PC-3 (cell line): Measurements from ENCODE around the gene NFE2. TPM values are rescaled to one million over a fixed set of nuclear protein-coding genes. Genes with fewer than 3 reads are reported as not detected.
"Not testable (repeated sequence)": the region's sequence is repeated elsewhere in the genome, so short reads cannot be mapped to it uniquely, and the experiment has no call there.

ENCODE experiments used
- ATAC-seq: fragments of 200-7000 bp; cut with Tn5 transposase; 2 replicates; pipeline ENCODE4 v1.9.1; 2020; ENCODE audit warnings: mild to moderate bottlenecking, moderate library complexity
- BruUV-seq: library from RNA; stranded (reverse); fragments of 400-500 nt; replicated peaks from 2 replicates; lab custom pipeline; 2021; lab: Mats Ljungman, UMichigan
- CTCF ChIA-PET: fragments of 300-600 bp; sonication (Branson Sonifier 250); formaldehyde crosslinking; loops from one replicate; lab custom pipeline; 2022; ENCODE audit warnings: antibody characterized with exemption; lab: Charles Lee
- POLR2A ChIA-PET: fragments of 300-600 bp; sonication (Branson Sonifier 250); formaldehyde crosslinking; loops from one replicate; lab custom pipeline; 2022; ENCODE audit warnings: antibody characterized with exemption; ENCODE audit not compliant: unreplicated experiment; lab: Charles Lee
- DNase-seq: peaks from one replicate; pipeline ENCODE4 v3.0.0-alpha.2; 2015
- H2AFZ ChIP-seq: fragments of 300-600 bp; sonication (generic); 2 replicates; pipeline ENCODE4 v1.6.0; 2016; ENCODE audit warnings: antibody characterized with exemption, low read length
- H3F3A ChIP-seq: fragments of 300-600 bp; sonication (generic); one replicate; pipeline ENCODE4 v1.6.0; 2017; ENCODE audit warnings: antibody characterized with exemption, low read length, control low read depth, mild to moderate bottlenecking; ENCODE audit not compliant: unreplicated experiment
- H3K27ac ChIP-seq: fragments of 300-600 bp; sonication (generic); 2 replicates; pipeline ENCODE4 v1.5.1; 2016; ENCODE audit warnings: mild to moderate bottlenecking, low read length
- H3K27me3 ChIP-seq: fragments of 300-600 bp; sonication (generic); 2 replicates; pipeline ENCODE4 v1.6.1; 2016; ENCODE audit warnings: low read length, mixed read lengths
- H3K36me3 ChIP-seq: fragments of 300-600 bp; sonication (generic); 2 replicates; pipeline ENCODE4 v1.6.1; 2016; ENCODE audit warnings: low read depth, mixed run types, low read length, mixed read lengths
- H3K4me1 ChIP-seq: fragments of 300-600 bp; sonication (generic); 2 replicates; pipeline ENCODE4 v1.5.1; 2016; ENCODE audit warnings: low read length; ENCODE audit not compliant: insufficient read depth
- H3K4me2 ChIP-seq: fragments of 300-600 bp; sonication (generic); 2 replicates; pipeline ENCODE4 v1.6.0; 2016; ENCODE audit warnings: low read length
- H3K4me3 ChIP-seq: fragments of 300-600 bp; sonication (generic); 2 replicates; pipeline ENCODE4 v1.5.1; 2016; ENCODE audit warnings: mild to moderate bottlenecking, low read length, mixed read lengths
- H3K79me2 ChIP-seq: fragments of 300-600 bp; sonication (generic); 2 replicates; pipeline ENCODE4 v1.6.1; 2017; ENCODE audit warnings: low read length, mixed read lengths
- H3K9ac ChIP-seq: fragments of 300-600 bp; sonication (generic); 2 replicates; pipeline ENCODE4 v1.6.0; 2016; ENCODE audit warnings: mild to moderate bottlenecking, low read length
- H3K9me2 ChIP-seq: fragments of 300-600 bp; sonication (generic); replicated peaks from 2 replicates; pipeline ENCODE4 v1.6.1; 2016; ENCODE audit warnings: mixed run types, low read length, mixed read lengths
- H3K9me3 ChIP-seq: fragments of 300-600 bp; sonication (generic); 2 replicates; pipeline ENCODE4 v1.6.1; 2016; ENCODE audit warnings: low read length, mixed read lengths
- H4K20me1 ChIP-seq: fragments of 300-600 bp; sonication (generic); 2 replicates; pipeline ENCODE4 v1.6.1; 2016; ENCODE audit warnings: low read length, mixed read lengths
- CTCF ChIP-seq: fragments of 300-600 bp; sonication (generic); conservative IDR thresholded peaks from 2 replicates; pipeline ENCODE4 v1.5.1; 2017; ENCODE audit warnings: antibody characterized with exemption, low read depth, mild to moderate bottlenecking, low read length
- EZH2 ChIP-seq: fragments of 300-600 bp; sonication (generic); IDR thresholded peaks from one replicate; pipeline ENCODE4 v1.6.1; 2017; ENCODE audit warnings: antibody characterized with exemption, mild to moderate bottlenecking, low read length; ENCODE audit not compliant: unreplicated experiment
- EZH2phosphoT487 ChIP-seq: fragments of 300-600 bp; sonication (generic); IDR thresholded peaks from 2 replicates; pipeline ENCODE4 v1.6.1; 2018; ENCODE audit warnings: mild to moderate bottlenecking, antibody characterized with exemption, low read length, borderline replicate concordance
- intact Hi-C: fragments of 100-400 bp; cut with micrococcal nuclease; formaldehyde crosslinking; loops from 2 replicates; pipeline ENCODE4 v1.9.0; 2023
- total RNA-seq: library from RNA; depleted of rRNA; stranded (reverse); fragments of >200 nt; gene quantifications from 2 replicates; pipeline ENCODE4 v1.2.3, GENCODE V29; 2014

The NFE2 gene
- total RNA-seq, 1 experiment from 2014 or later = 0.26 TPM

- H3K9me2 ChIP-seq = no peaks in the 10 kb centered on the region
- H3K4me3 ChIP-seq = no peak overlapping the region
- no peak overlapping the region for H3K4me2 ChIP-seq
- ChIA-PET POLR2A (interaction anchor here (0.6 to 0.7 kb wide), 2 partner anchors 52 to 83 kb away, joined by 3 to 4 read pairs; no protein-coding TSS in a partner anchor), CTCF (interaction anchor here (0.6 to 0.8 kb wide), 3 partner anchors 28 to 73 kb away, joined by 3 to 12 read pairs (median 3); partner anchors contain the start of gene COPZ1)
- no peak overlapping the region for H2AFZ ChIP-seq
- no peak for DNase-seq
- peaks cover 59% of the 10 kb centered on the region for H3K36me3 ChIP-seq
- no peaks in the 10 kb centered on the region for H3K27me3 ChIP-seq
- no peak for TF ChIP-seq CTCF
- no peak for TF ChIP-seq EZH2
- TF ChIP-seq EZH2phosphoT487 = no peak
- no peak overlapping the region for H3K27ac ChIP-seq
- H3K4me1 ChIP-seq = peaks cover 16% of the 10 kb centered on the region
- intact Hi-C loops = no loop called here
- peaks cover 40% of the 10 kb centered on the region for H3F3A ChIP-seq
- H3K9me3 ChIP-seq = no peaks in the 10 kb centered on the region
- H3K79me2 ChIP-seq = peaks cover 38% of the 10 kb centered on the region
- no peak for ATAC-seq
- H4K20me1 ChIP-seq = peaks cover 66% of the 10 kb centered on the region
- BruUV-seq = no TSS peak
- no peak overlapping the region for H3K9ac ChIP-seq
Measured at GRCh38 chr12:54286042-54287030, 14.5 kb downstream of the NFE2 start.

GRCh38 chr12:54285150-54286041 lies 15.4 kb downstream of the NFE2 start:
- intact Hi-C loops = no loop called here
- Histone ChIP-seq H3K4me1 (peaks cover 16% of the 10 kb centered on the region), H3F3A (peaks cover 40% of the 10 kb centered on the region), H3K27me3 (no peaks in the 10 kb centered on the region), H3K9me3 (no peaks in the 10 kb centered on the region), H3K36me3 (peaks cover 65% of the 10 kb centered on the region), H3K9ac (no peak overlapping the region), H3K27ac (no peak overlapping the region), H3K4me3 (peak overlapping the region; percentile 31; the same call in 1 of the 2 replicates), H4K20me1 (peaks cover 72% of the 10 kb centered on the region), H3K4me2 (peak overlapping the region; percentile 89), H3K9me2 (no peaks in the 10 kb centered on the region), H2AFZ (no peak overlapping the region), H3K79me2 (peaks cover 46% of the 10 kb centered on the region)
- POLR2A ChIA-PET = interaction anchor here (0.7 kb wide), 1 partner anchor 8 kb away, joined by 3 read pairs; no protein-coding TSS in a partner anchor
- CTCF ChIA-PET = no interaction called here
- DNase-seq (no peak), ATAC-seq (no peak)
- TF ChIP-seq EZH2phosphoT487 = no peak
- TF ChIP-seq EZH2 = no peak
- peak; percentile 45; the same call in 1 of the 2 replicates for TF ChIP-seq CTCF
- no TSS peak for BruUV-seq

GRCh38 chr12:54284070-54284780 lies 16.6 kb downstream of the NFE2 start:
- peaks cover 40% of the 10 kb centered on the region for H3F3A ChIP-seq
- intact Hi-C loops, H3K27ac ChIP-seq, DNase-seq, POLR2A ChIA-PET, H3K9me2 ChIP-seq, H2AFZ ChIP-seq, H3K9me3 ChIP-seq, ATAC-seq, H3K27me3 ChIP-seq: not testable (repeated sequence)
- peaks cover 16% of the 10 kb centered on the region for H3K4me1 ChIP-seq
- peak overlapping the region; percentile 89 for H3K4me2 ChIP-seq
- TSS peak; percentile 1 for BruUV-seq
- H3K79me2 ChIP-seq = peaks cover 49% of the 10 kb centered on the region
- H3K36me3 ChIP-seq = peaks cover 65% of the 10 kb centered on the region
- CTCF ChIA-PET = interaction anchor here (0.5 kb wide), 1 partner anchor 84 kb away, joined by 3 read pairs; no protein-coding TSS in a partner anchor
- H4K20me1 ChIP-seq = peaks cover 72% of the 10 kb centered on the region
- peak overlapping the region; percentile 88 for H3K4me3 ChIP-seq
- H3K9ac ChIP-seq = peak overlapping the region; percentile 99; the same call in 1 of the 2 replicates
